Bronchus fibroblast of lung (primary cell): Measurements from ENCODE around the gene ADM5. TPM values are rescaled to one million over a fixed set of nuclear protein-coding genes. Genes with fewer than 3 reads are reported as not detected.

Experiments
- total RNA-seq: library from RNA; depleted of rRNA; stranded (reverse); fragments of >200 nt; gene quantifications from 2 replicates; pipeline ENCODE4 v1.2.3, GENCODE V29; 2015

The ADM5 gene, protein sequence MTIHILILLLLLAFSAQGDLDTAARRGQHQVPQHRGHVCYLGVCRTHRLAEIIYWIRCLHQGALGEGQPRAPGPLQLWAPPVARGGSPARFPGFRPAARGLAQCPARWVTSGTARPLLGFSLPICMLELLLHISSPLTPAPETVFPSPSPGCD
- total RNA-seq = 0.67 and 0.74 TPM in 2 replicates

DNA sequence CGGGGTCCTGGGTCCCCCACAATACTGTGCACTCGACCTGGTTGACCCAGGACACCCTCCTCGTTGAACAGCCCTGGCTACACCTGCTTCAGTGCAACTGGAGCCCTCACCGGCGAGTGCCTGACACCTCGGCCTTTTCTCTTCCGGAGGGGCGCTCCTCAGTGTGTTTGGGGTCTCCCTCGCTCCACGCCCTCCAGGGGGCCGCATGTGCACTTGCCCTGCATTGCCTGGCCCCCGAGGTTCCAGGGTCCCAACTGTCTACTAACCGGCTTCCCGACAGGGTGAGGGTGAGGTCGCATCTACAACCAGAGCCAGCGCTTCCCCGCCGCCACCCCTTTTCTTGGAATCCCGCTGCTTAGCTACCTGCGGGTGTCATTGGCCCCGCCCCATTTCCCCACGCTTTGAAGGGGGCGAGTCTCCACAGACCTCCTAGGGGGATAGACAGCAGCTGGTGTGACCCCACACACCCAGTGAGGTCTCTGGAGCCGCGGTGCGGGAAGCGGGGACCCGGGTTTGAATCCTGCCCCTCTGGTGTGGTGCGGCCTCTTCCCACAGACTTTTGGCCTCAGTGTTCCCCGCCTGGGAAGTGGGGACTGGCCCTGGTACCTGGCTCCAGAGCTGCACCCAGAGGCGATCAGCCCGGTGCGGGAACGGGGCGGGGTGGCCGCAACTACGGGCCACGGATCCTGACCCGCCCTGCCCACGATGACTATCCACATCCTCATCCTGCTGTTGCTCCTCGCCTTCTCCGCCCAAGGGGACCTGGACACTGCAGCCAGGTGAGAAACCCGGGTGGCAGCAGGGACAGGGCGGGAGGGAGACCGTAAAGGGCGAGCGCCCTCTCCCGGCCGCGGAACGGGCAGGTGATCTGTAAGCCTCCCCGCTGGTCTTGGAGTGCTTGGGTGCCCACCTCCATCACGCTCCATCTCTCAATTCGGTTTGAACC, at the start of gene ADM5:
Gene ADM5 (plus strand): TSS at position 462 of the 946 bp plus-strand sequence. CDS start 244 bp downstream, at position 706.

DNA sequence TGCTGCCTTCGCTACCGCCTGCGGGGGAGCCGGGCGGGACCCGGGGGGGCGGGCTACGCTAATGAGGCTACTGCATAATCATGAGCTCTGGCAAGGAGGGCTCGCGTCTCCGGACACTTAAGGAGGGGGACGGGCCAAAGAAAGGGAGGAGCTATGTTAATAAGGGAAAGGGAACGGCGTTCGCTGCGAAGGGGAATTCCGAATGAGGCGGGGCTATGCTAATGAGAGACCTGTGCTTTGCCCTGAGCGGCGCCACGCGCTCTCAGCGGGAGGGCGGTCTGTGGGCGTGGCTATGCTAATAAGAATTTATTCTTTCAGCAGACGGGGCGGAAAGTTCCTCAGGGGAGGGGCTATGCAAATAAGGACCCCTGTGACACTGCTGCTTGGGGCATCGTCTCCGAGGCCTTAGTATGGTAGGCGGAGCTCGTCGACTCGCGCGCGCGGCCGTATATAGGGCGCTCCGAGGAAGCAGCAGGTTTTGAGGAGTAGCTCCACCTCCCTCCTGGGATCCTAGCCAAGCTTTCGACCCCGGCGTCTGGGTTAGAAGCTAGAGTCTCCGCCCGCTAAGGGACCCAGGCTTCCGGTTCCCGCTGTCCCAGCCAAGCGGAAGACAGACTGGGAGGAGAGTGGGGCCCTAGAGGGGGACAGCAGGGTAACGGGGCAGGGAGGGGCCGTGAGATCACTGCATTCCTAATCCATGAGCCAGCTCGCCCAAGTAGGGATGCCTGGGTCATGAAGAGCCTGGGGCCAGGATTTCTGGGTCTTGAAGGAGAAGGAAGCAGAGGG, 49.1 kb upstream of the ADM5 start, which contains the start of gene RRAS:
Gene RRAS (minus strand): TSS at position 31 of the 786 bp plus-strand sequence. CDS start 45 bp downstream, outside the sequence.

DNA sequence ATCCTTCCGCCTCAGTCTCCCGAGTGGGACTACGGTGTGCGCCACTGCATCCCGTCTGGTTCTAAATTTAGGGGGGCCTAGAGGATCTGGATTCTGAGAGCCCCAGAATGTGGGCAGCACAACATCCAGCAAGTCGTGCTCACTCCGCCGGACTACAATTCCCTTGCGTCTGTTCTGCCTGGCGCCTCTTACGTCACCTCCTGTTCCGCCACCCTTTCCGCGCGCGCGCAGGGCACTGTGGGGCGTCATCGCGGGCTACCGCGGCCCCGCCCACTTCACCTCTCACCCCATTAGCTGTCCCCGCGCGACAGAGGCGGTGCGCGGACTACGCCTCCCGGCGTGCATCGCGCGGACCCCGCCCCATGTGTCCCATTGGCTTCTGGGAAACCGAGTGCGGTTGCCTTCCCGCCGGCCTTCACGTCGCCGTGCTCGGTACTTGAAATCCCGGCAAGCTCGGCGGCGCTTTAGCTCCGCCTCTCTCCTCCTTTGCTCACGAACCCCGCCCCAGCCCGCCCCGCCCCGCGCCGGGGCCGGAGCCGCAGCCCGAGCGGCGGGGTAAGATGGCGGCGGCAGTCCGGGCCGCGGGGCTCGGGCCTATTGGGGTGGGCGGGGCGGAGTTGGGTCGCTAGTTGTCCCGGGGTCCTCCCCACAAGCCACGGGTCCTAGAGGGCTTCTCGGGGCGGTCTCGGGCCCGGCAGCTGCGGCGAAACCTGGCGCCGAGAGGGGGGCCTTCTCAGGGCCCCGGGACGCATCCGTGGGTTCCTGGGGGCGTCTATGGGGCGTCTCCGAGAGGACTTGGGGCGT, 47.5 kb upstream of the ADM5 start, which contains the start of gene SCAF1:
Gene SCAF1 (plus strand): TSS at position 522 of the 804 bp plus-strand sequence. CDS start 2,818 bp downstream, outside the sequence.

DNA sequence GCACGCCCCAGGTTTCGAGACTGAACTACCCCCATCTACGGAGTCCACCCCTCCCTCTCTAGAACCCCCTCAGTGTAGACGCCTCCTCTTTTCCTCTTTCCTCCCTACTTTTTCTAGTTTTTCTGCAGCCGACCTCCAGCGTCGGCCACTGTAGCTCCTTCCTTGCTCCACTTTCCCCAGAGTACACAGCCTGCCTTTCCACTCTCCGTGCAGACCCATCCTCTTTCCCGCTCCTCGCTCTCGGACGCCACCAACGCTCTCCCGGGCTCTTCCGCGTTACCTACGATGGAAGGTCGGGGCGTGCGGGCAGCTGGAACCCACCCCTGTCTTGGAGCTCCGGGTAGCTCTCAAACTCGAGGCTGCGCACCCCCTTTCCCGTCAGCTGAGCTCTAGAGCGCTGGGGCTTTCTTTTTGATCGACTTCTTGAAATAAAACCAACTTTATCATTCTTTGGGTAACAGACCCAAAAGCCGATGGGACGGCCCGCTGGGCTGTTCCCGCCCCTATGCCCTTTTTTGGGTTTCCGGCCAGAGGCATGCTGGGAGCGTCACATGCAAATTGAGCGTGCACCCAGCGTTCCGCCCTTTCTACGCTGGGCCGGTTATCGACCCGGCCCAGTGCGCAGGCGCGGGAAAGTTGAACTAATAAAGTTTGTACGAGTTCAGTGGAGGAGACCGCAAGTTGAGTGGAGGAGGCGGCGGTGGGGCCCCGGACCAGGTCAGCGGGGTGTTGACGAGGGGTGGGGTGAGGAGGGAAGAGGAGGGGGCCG, 23.9 kb upstream of the ADM5 start, which contains the start of the genes BCL2L12 and IRF3:
Gene BCL2L12 (plus strand): TSS at position 583 of the 769 bp plus-strand sequence. CDS start 760 bp downstream, outside the sequence.
Gene IRF3 (minus strand): TSS at position 507 of the 769 bp plus-strand sequence. CDS start 1,019 bp downstream, outside the sequence.

DNA sequence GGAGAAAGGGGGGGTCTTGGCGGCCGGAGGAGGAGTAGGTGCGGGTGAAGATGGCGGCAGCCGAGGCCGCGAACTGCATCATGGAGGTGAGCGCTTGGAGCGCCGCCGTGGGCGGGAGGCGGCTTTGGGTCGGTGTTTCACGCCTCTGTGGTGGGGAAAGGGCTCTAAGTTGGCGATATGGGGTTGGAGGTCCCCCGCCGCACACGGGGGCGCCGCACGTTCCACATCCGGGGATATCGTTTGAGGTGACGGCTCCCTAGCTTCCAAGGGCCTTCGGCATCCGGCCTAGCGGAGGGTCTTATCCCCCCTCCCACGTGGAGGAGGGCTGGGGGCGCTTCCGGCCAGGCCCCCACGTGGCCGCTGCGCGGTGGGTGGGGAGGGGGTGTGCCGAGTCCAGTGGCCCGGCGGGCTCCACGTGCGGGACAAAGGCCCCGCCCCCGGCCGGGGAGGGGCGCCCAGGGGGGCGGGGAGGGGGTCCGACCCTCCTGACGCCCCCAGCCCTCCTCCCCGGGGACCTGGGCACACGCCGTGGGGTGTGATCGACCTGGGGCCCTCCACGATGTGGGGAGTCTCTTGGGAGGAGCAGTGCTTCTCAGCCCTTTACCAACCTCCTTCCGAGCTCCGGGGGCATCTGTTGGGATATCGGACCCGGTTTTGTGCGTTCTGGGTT, 12.0 kb upstream of the ADM5 start, which contains the start of gene PRMT1:
Gene PRMT1 (plus strand): TSS at position 41 of the 670 bp plus-strand sequence. CDS start 10 bp downstream, at position 51.

DNA sequence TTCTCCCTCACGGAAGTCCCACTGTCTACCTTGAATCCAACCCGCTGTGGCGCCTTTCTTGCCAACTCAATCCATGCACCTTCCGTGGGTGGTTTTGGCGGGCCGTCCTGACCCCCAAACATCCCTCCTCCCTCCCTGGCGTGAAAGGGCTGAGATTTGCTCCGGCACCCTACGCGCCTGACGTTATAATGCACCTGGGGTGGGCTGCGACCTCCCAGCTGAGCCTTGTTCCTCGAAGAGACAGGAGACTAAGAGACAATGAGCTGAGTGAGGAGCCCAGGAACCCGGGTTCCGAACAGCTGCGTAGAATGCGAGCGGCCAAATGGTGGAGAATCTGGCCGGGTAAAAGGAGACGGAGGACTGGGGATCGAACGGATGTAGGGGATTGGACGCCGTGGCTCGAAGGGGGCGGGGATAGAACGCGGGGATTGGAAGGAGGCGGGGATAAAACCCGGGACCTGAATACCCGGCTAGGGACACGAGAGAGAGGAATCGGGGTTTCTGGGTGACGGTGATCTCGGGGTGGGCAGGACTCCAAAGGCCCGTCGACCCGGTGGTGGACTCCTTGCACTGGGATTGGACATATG, 1.4 kb downstream of the ADM5 start, which contains the start of gene CPT1C:
Gene CPT1C (plus strand): TSS at position 461 of the 587 bp plus-strand sequence. CDS start 1,137 bp downstream, outside the sequence.

Other genes with a start within 250 kb of the ADM5 start
- not detected in 2 replicates for gene SLC17A7, start 248.1 kb upstream of the ADM5 start, total RNA-seq
- gene PIH1D1, start 237.8 kb upstream of the ADM5 start, total RNA-seq = 103 TPM in 2 replicates
- 34.3 and 37.2 TPM in 2 replicates for gene ALDH16A1, start 236.4 kb upstream of the ADM5 start, total RNA-seq
- 2.4 and 5.6 TPM in 2 replicates for gene FLT3LG, start 215.4 kb upstream of the ADM5 start, total RNA-seq
- gene RPL13A, start 202.0 kb upstream of the ADM5 start, total RNA-seq = 3,580 and 3,841 TPM in 2 replicates
- gene RPS11, start 193.2 kb upstream of the ADM5 start, total RNA-seq = 3,922 and 4,879 TPM in 2 replicates
- gene FCGRT, start 176.9 kb upstream of the ADM5 start, total RNA-seq = 38.0 and 39.7 TPM in 2 replicates
- 191 and 235 TPM in 2 replicates for gene RCN3, start 161.6 kb upstream of the ADM5 start, total RNA-seq
- gene NOSIP, start 109.0 kb upstream of the ADM5 start, total RNA-seq = 90.1 and 98.2 TPM in 2 replicates
- 0.30 and 0.84 TPM in 2 replicates for gene PRRG2, start 108.3 kb upstream of the ADM5 start, total RNA-seq
- gene PRR12, start 98.4 kb upstream of the ADM5 start, total RNA-seq = 4.9 and 6.2 TPM in 2 replicates
- 64.7 and 94.1 TPM in 2 replicates for gene RRAS, start 49.5 kb upstream of the ADM5 start, total RNA-seq
- gene SCAF1, start 47.4 kb upstream of the ADM5 start, total RNA-seq = 28.4 and 28.6 TPM in 2 replicates
- 94.8 and 99.3 TPM in 2 replicates for gene IRF3, start 23.7 kb upstream of the ADM5 start, total RNA-seq
- 35.8 and 37.2 TPM in 2 replicates for gene BCL2L12, start 23.7 kb upstream of the ADM5 start, total RNA-seq
- 389 and 416 TPM in 2 replicates for gene PRMT1, start 12.3 kb upstream of the ADM5 start, total RNA-seq
- 17.7 and 19.3 TPM in 2 replicates for gene CPT1C, start 1.5 kb downstream of the ADM5 start, total RNA-seq
- gene TSKS, start 73.7 kb downstream of the ADM5 start, total RNA-seq = not detected in 2 replicates
- gene AP2A1, start 77.4 kb downstream of the ADM5 start, total RNA-seq = 136 and 142 TPM in 2 replicates
- 30.1 and 31.8 TPM in 2 replicates for gene FUZ, start 123.7 kb downstream of the ADM5 start, total RNA-seq
- gene MED25, start 128.7 kb downstream of the ADM5 start, total RNA-seq = 28.4 and 28.7 TPM in 2 replicates
- gene PTOV1, start 161.6 kb downstream of the ADM5 start, total RNA-seq = 96.3 and 103 TPM in 2 replicates
- gene PNKP, start 178.0 kb downstream of the ADM5 start, total RNA-seq = 45.2 and 49.8 TPM in 2 replicates
- 32.9 and 33.5 TPM in 2 replicates for gene AKT1S1, start 187.8 kb downstream of the ADM5 start, total RNA-seq
- 26.3 and 26.6 TPM in 2 replicates for gene TBC1D17, start 188.1 kb downstream of the ADM5 start, total RNA-seq
- gene IL4I1, start 207.3 kb downstream of the ADM5 start, total RNA-seq = 0.17 and 0.30 TPM in 2 replicates
- gene ATF5, start 239.6 kb downstream of the ADM5 start, total RNA-seq = 17.0 and 18.6 TPM in 2 replicates
- gene NUP62, start 239.9 kb downstream of the ADM5 start, total RNA-seq = 57.1 and 57.3 TPM in 2 replicates